Measurements from ENCODE around the gene NOMO2. TPM values are rescaled to one million over a fixed set of nuclear protein-coding genes. Genes with fewer than 3 reads are reported as not detected.
"Not testable (repeated sequence)": the region's sequence is repeated elsewhere in the genome, so short reads cannot be mapped to it uniquely, and the experiment has no call there.

The NOMO2 gene
- total RNA-seq, 1 experiment from 2014 or later: 87.2 TPM

GRCh38 chr16:18518536-18519283 lies 43.2 kb downstream of the NOMO2 start:
- not testable (repeated sequence) for DNase-seq; H3K27me3 ChIP-seq (ENCODE audit: control insufficient read depth, insufficient read depth, low read length); H3K4me3 ChIP-seq (ENCODE audit: insufficient read depth, low read depth, low read length); H3K36me3 ChIP-seq (replicated peaks; ENCODE audit: control insufficient read depth, insufficient read depth, low read length)

GRCh38 chr16:18498430-18498829 lies 63.5 kb downstream of the NOMO2 start:
- H3K36me3 ChIP-seq (replicated peaks; ENCODE audit: control insufficient read depth, insufficient read depth, low read length); DNase-seq; H3K27me3 ChIP-seq (ENCODE audit: control insufficient read depth, insufficient read depth, low read length); H3K4me3 ChIP-seq (ENCODE audit: insufficient read depth, low read depth, low read length): not testable (repeated sequence)

GRCh38 chr16:18497032-18497431 lies 64.9 kb downstream of the NOMO2 start:
- not testable (repeated sequence) for H3K4me3 ChIP-seq (ENCODE audit: insufficient read depth, low read depth, low read length); H3K36me3 ChIP-seq (replicated peaks; ENCODE audit: control insufficient read depth, insufficient read depth, low read length); H3K27me3 ChIP-seq (ENCODE audit: control insufficient read depth, insufficient read depth, low read length); DNase-seq

GRCh38 chr16:18492118-18492897 lies 69.6 kb downstream of the NOMO2 start:
- H3K36me3 ChIP-seq (replicated peaks; ENCODE audit: control insufficient read depth, insufficient read depth, low read length); H3K27me3 ChIP-seq (ENCODE audit: control insufficient read depth, insufficient read depth, low read length); H3K4me3 ChIP-seq (ENCODE audit: insufficient read depth, low read depth, low read length); DNase-seq: not testable (repeated sequence)

GRCh38 chr16:18436025-18436424 lies 125.9 kb downstream of the NOMO2 start:
- not testable (repeated sequence) for DNase-seq; H3K27me3 ChIP-seq (ENCODE audit: control insufficient read depth, insufficient read depth, low read length)

GRCh38 chr16:18415827-18416226 lies 146.1 kb downstream of the NOMO2 start:
- H3K4me3 ChIP-seq (ENCODE audit: insufficient read depth, low read depth, low read length); H3K27me3 ChIP-seq (ENCODE audit: control insufficient read depth, insufficient read depth, low read length); H3K36me3 ChIP-seq (replicated peaks; ENCODE audit: control insufficient read depth, insufficient read depth, low read length); DNase-seq: not testable (repeated sequence)

More at GRCh38 chr16:18436025-18436424, 125.9 kb downstream of the NOMO2 start:
- H3K4me3 ChIP-seq (ENCODE audit: insufficient read depth, low read depth, low read length); H3K36me3 ChIP-seq (replicated peaks; ENCODE audit: control insufficient read depth, insufficient read depth, low read length): not testable (repeated sequence)

- not testable (repeated sequence) for DNase-seq; H3K36me3 ChIP-seq (replicated peaks; ENCODE audit: control insufficient read depth, insufficient read depth, low read length); H3K27me3 ChIP-seq (ENCODE audit: control insufficient read depth, insufficient read depth, low read length); H3K4me3 ChIP-seq (ENCODE audit: insufficient read depth, low read depth, low read length)
These were observed 152.2 kb downstream of the NOMO2 start for GRCh38 chr16:18409532-18410293.

- not testable (repeated sequence) for H3K4me3 ChIP-seq (ENCODE audit: insufficient read depth, low read depth, low read length); DNase-seq; H3K27me3 ChIP-seq (ENCODE audit: control insufficient read depth, insufficient read depth, low read length); H3K36me3 ChIP-seq (replicated peaks; ENCODE audit: control insufficient read depth, insufficient read depth, low read length)
These were observed 159.8 kb downstream of the NOMO2 start for GRCh38 chr16:18401851-18402657.

GRCh38 chr16:18401159-18401558 lies 160.7 kb downstream of the NOMO2 start:
- not testable (repeated sequence) for H3K36me3 ChIP-seq (replicated peaks; ENCODE audit: control insufficient read depth, insufficient read depth, low read length); DNase-seq; H3K27me3 ChIP-seq (ENCODE audit: control insufficient read depth, insufficient read depth, low read length)
- peak overlapping the region; percentile 23; the same call in 1 of the 2 replicates for H3K4me3 ChIP-seq (ENCODE audit: insufficient read depth, low read depth, low read length)

- DNase-seq; H3K27me3 ChIP-seq (ENCODE audit: control insufficient read depth, insufficient read depth, low read length); H3K36me3 ChIP-seq (replicated peaks; ENCODE audit: control insufficient read depth, insufficient read depth, low read length); H3K4me3 ChIP-seq (ENCODE audit: insufficient read depth, low read depth, low read length): not testable (repeated sequence)
These were observed 167.5 kb downstream of the NOMO2 start for GRCh38 chr16:18394363-18394762.

- DNase-seq; H3K27me3 ChIP-seq (ENCODE audit: control insufficient read depth, insufficient read depth, low read length); H3K36me3 ChIP-seq (replicated peaks; ENCODE audit: control insufficient read depth, insufficient read depth, low read length); H3K4me3 ChIP-seq (ENCODE audit: insufficient read depth, low read depth, low read length): not testable (repeated sequence)
These were observed 174.1 kb downstream of the NOMO2 start for GRCh38 chr16:18387767-18388166.

- not testable (repeated sequence) for H3K27me3 ChIP-seq (ENCODE audit: control insufficient read depth, insufficient read depth, low read length); H3K4me3 ChIP-seq (ENCODE audit: insufficient read depth, low read depth, low read length); H3K36me3 ChIP-seq (replicated peaks; ENCODE audit: control insufficient read depth, insufficient read depth, low read length); DNase-seq
These were observed 175.4 kb downstream of the NOMO2 start for GRCh38 chr16:18386517-18386916.

- not testable (repeated sequence) for H3K4me3 ChIP-seq (ENCODE audit: insufficient read depth, low read depth, low read length); H3K27me3 ChIP-seq (ENCODE audit: control insufficient read depth, insufficient read depth, low read length); DNase-seq; H3K36me3 ChIP-seq (replicated peaks; ENCODE audit: control insufficient read depth, insufficient read depth, low read length)
These were observed 176.6 kb downstream of the NOMO2 start for GRCh38 chr16:18385285-18385684.

GRCh38 chr16:18384869-18385268 lies 177.0 kb downstream of the NOMO2 start:
- not testable (repeated sequence) for H3K27me3 ChIP-seq (ENCODE audit: control insufficient read depth, insufficient read depth, low read length); DNase-seq; H3K4me3 ChIP-seq (ENCODE audit: insufficient read depth, low read depth, low read length); H3K36me3 ChIP-seq (replicated peaks; ENCODE audit: control insufficient read depth, insufficient read depth, low read length)
